ENCODE measurements around the gene RTL9.
A peak's percentile ranks its signal among the peaks of the same experiment; 100 is the strongest.
"Not testable (repeated sequence)": the region's sequence is repeated elsewhere in the genome, so short reads cannot be mapped to it uniquely, and the experiment has no call there.

Gene RTL9

DNA sequence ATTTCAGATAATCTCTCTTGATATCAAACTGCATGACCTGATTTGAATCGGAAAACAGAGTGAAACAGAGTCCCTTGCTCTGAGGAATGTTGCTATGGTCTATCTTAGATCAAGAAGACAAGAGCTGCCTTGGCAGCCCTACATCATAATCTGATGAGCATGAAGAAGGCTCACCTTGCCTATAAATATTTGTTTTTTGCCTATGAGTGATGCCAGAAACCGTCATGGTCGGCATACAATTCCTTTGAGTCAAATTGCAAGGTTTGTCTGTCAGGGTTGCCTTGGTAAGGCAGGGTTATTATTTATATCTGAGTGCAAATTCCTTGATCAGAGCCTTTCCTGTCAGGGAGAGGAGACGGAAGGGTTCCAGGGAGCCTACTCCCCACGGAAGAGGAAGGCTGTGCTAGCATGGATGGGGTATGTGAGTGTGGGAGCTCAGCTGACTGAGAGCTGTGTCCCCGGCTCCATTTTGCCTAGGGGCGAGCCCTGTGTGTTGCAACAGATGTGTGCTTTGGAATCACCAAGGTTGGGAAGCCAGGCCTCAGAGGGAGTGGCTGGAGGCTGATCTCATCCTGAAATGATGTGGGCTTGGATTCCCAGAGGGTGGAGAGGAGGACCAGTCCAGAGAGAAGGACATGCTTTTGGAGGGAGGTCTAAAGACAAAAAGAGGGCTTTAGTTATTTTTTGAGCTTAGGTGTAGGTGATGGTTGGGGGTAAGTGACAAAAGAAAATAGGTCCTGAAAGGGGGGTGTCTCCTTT, 43.6 kb downstream of the RTL9 start:
- intact Hi-C loops (cut with DNase I; ENCODE audit: low total_unique reads): no loop called here
- DNase-seq: peak; percentile 41 to 65
- H3K36me3 ChIP-seq: no peaks in the 10 kb centered on the region
- H3K9me3 ChIP-seq: no peaks in the 10 kb centered on the region
- no peaks in the 10 kb centered on the region for H3K4me1 ChIP-seq
- H3K27ac ChIP-seq: no peak overlapping the region
- TF ChIP-seq, protein P1, sequence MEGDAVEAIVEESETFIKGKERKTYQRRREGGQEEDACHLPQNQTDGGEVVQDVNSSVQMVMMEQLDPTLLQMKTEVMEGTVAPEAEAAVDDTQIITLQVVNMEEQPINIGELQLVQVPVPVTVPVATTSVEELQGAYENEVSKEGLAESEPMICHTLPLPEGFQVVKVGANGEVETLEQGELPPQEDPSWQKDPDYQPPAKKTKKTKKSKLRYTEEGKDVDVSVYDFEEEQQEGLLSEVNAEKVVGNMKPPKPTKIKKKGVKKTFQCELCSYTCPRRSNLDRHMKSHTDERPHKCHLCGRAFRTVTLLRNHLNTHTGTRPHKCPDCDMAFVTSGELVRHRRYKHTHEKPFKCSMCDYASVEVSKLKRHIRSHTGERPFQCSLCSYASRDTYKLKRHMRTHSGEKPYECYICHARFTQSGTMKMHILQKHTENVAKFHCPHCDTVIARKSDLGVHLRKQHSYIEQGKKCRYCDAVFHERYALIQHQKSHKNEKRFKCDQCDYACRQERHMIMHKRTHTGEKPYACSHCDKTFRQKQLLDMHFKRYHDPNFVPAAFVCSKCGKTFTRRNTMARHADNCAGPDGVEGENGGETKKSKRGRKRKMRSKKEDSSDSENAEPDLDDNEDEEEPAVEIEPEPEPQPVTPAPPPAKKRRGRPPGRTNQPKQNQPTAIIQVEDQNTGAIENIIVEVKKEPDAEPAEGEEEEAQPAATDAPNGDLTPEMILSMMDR (IDR thresholded peaks at IDR 0.05): no peak
- no peak overlapping the region for H3K4me3 ChIP-seq
- H3K27me3 ChIP-seq: no peaks in the 10 kb centered on the region

DNA sequence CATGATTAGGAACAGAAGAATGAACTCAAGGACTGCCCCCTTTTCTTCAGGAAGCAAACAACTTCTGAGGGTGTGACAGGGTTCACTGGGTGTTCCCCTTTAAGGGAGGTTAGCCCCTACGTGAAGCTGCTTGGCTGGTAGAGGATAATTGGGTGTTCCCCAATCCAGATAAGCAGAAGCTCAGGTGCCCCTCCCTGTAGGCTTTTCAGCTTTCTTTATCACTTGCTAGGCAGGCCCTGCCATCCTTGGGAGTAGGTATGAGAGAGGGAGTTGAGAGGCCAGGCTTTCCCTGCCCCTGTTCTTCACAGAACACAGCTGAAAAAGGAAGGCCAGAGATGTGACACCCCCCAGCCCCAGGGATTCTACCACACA, 44.2 kb downstream of the RTL9 start:
- H3K36me3 ChIP-seq: no peaks in the 10 kb centered on the region
- TF ChIP-seq, protein P1 (IDR thresholded peaks at IDR 0.05): no peak
- intact Hi-C loops (cut with DNase I; ENCODE audit: low total_unique reads): no loop called here
- no peak overlapping the region for H3K4me3 ChIP-seq
- no peaks in the 10 kb centered on the region for H3K4me1 ChIP-seq
- no peak overlapping the region for H3K27ac ChIP-seq
- DNase-seq: no peak
- H3K9me3 ChIP-seq: no peaks in the 10 kb centered on the region
- H3K27me3 ChIP-seq: no peaks in the 10 kb centered on the region

DNA sequence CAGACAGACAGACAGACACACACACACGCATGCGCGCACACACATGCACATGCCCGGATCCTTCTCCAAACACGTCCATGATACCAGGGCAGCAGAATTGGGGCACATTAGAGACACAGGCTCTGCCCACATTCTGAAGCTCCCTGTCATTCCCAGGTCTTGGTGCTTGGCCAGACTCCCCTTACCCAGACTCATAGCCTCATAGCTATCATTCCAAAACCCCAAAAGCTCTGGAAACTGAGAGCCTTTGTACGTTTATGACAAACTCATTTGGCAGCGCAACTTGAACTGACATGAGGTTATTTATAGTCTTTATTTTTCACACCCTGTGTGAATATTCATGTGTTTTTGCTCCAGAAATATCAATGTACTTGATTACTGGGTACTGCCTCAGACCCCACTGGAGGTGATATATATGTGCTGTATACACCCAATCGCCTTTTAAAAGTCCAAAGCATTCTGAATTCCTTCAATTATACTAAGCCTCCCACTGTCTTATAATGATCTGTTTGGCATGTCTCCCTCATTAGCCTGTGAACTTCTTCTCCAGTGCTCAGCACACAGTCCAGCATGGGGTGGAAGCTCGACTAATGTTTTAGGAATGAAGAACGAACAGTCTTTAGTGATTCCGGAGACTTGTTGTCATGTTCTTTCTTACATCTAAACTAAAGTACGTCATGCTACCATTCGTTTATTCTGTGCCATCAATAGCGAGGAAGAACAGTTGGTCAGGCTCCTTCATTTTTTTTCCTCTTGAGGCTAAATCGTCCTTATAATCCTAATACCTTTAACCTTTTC, 45.0 kb downstream of the RTL9 start:
- Histone ChIP-seq H3K4me3 (no peak overlapping the region), H3K27me3 (no peaks in the 10 kb centered on the region), H3K9me3 (no peaks in the 10 kb centered on the region), H3K36me3 (no peaks in the 10 kb centered on the region), H3K27ac (no peak overlapping the region), H3K4me1 (no peaks in the 10 kb centered on the region)
- no peak for DNase-seq
- intact Hi-C loops (cut with DNase I; ENCODE audit: low total_unique reads): no loop called here
- TF ChIP-seq, protein P1 (IDR thresholded peaks at IDR 0.05): no peak

DNA sequence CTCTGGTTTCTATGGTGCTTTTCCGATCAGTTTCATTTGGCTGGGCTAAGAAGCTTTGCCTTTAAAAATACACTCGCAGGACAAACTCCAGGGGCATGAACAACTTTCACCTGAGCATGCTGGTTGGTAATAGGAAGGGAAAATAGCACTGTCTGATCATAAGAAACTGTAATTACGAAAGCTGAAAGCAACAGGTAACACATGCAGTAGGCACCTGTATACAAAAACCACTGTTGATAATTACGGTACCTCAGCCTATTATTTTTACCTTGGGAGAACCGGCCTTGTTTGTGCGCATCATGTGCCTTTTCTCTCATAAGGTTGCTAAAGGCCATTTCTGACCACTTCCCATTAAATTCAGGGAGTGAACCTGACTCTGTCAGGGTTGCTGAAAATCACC, 45.7 kb downstream of the RTL9 start:
- TF ChIP-seq, protein P1 (IDR thresholded peaks at IDR 0.05): no peak
- no peaks in the 10 kb centered on the region for H3K27me3 ChIP-seq
- H3K9me3 ChIP-seq: no peaks in the 10 kb centered on the region
- H3K4me1 ChIP-seq: no peaks in the 10 kb centered on the region
- H3K36me3 ChIP-seq: no peaks in the 10 kb centered on the region
- DNase-seq: no peak
- H3K4me3 ChIP-seq: no peak overlapping the region
- no peak overlapping the region for H3K27ac ChIP-seq
- intact Hi-C loops (cut with DNase I; ENCODE audit: low total_unique reads): no loop called here

DNA sequence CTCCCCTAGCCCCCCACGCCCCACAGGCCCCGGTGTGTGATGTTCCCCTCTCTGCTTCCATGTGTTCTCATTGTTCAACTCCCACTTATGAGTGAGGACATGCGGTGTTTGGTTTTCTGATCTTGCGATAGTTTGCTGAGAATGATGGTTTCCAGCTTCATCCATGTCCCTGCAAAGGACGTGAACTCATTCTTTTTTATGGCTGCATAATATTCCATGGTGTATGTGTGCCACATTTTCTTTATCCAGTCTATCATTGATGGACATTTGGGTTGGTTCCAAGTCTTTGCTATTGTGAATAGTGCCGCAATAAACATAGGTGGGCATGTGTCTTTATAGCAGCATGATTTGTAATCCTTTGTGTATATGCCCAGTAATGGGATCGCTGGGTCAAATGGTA, 47.6 kb downstream of the RTL9 start:
- H3K27me3 ChIP-seq; H3K27ac ChIP-seq; intact Hi-C loops (cut with DNase I; ENCODE audit: low total_unique reads); DNase-seq; H3K4me1 ChIP-seq; H3K4me3 ChIP-seq; H3K36me3 ChIP-seq; H3K9me3 ChIP-seq: not testable (repeated sequence)

DNA sequence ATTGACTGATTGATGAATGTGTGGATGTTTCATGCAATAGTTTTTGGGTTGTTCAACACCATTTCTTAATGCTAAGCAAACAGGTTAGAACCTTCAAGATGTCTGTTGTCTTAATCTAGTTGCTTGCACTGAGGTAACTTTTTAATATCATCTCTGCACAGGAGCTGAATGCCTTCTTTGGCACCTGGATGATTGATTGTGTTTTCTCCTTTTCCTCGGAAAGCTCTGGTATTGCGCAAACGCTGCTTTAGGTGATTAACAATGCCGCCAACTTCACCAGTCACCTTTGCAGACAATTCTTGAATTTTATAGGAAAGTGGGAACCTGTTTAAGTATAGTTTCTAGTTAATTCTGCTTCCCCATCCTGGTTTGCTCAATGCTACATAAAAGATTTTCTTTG, 48.2 kb downstream of the RTL9 start:
- TF ChIP-seq, protein P1 (IDR thresholded peaks at IDR 0.05): no peak
- H3K27ac ChIP-seq: no peak overlapping the region
- H3K36me3 ChIP-seq: no peaks in the 10 kb centered on the region
- H3K9me3 ChIP-seq: no peaks in the 10 kb centered on the region
- intact Hi-C loops (cut with DNase I; ENCODE audit: low total_unique reads): no loop called here
- H3K27me3 ChIP-seq: no peaks in the 10 kb centered on the region
- H3K4me1 ChIP-seq: no peaks in the 10 kb centered on the region
- DNase-seq: no peak
- no peak overlapping the region for H3K4me3 ChIP-seq

Measured in tibial artery (tissue), 4 donors.